ENCODE measurements around the gene BABAM1.

DNA sequence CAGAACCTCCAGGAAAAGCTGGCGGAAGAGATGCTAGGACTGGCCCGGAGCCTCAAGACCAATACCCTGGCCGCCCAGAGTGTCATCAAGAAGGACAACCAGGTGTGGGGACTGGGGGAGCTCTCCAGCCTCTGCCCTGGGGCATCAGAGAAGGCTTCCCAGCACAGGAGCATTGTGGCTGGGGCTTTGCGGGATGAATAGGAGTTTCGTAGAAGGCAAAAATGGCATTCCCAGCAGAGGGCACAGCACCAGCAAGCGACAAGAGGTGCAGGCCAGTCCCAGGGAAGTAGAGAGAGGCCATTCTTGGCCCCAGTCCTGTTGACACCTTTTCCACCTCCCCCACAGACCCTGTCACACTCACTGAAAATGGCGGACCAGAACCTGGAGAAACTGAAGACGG is 48.0 kb upstream of the BABAM1 start:
- TF ChIP-seq, protein P1, sequence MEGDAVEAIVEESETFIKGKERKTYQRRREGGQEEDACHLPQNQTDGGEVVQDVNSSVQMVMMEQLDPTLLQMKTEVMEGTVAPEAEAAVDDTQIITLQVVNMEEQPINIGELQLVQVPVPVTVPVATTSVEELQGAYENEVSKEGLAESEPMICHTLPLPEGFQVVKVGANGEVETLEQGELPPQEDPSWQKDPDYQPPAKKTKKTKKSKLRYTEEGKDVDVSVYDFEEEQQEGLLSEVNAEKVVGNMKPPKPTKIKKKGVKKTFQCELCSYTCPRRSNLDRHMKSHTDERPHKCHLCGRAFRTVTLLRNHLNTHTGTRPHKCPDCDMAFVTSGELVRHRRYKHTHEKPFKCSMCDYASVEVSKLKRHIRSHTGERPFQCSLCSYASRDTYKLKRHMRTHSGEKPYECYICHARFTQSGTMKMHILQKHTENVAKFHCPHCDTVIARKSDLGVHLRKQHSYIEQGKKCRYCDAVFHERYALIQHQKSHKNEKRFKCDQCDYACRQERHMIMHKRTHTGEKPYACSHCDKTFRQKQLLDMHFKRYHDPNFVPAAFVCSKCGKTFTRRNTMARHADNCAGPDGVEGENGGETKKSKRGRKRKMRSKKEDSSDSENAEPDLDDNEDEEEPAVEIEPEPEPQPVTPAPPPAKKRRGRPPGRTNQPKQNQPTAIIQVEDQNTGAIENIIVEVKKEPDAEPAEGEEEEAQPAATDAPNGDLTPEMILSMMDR (IDR thresholded peaks at IDR 0.05 in 4 of 5, conservative IDR thresholded peaks at IDR 0.05 in 1 of 5), result no peak
- TF ChIP-seq POLR2A (IDR thresholded peaks at IDR 0.05), result no peak

All from gastrocnemius medialis (tissue), 4 donors.